HG03139 (cell line): Measurements from ENCODE around the gene VPS8.

Experiments
- ATAC-seq: cut with Tn5 transposase; IDR thresholded peaks from one replicate; pipeline ENCODE4 v1.9.1; 2021; ENCODE audit not compliant: unreplicated experiment

VPS8 gene

GRCh38 chr3:184780981-184781515, 30.9 kb upstream of the VPS8 start:
- no peak for ATAC-seq

- no peak for ATAC-seq
Measured at GRCh38 chr3:184781801-184782200, 30.2 kb upstream of the VPS8 start.

GRCh38 chr3:184783319-184783718, 28.6 kb upstream of the VPS8 start:
- ATAC-seq, result no peak

- no peak for ATAC-seq
Measured at GRCh38 chr3:184784731-184785500, 27.1 kb upstream of the VPS8 start.

GRCh38 chr3:184785890-184786279, 26.1 kb upstream of the VPS8 start:
- ATAC-seq, result no peak

GRCh38 chr3:184786280-184786941, 25.6 kb upstream of the VPS8 start:
- peak; percentile 58 for ATAC-seq

- no peak for ATAC-seq
Measured at GRCh38 chr3:184788751-184789150, 23.2 kb upstream of the VPS8 start.

GRCh38 chr3:184789314-184789998, 22.5 kb upstream of the VPS8 start:
- ATAC-seq, result no peak

- no peak for ATAC-seq
Measured at GRCh38 chr3:184791171-184791570, 20.8 kb upstream of the VPS8 start.

- ATAC-seq, result no peak
Measured at GRCh38 chr3:184795522-184796190, 16.3 kb upstream of the VPS8 start.

GRCh38 chr3:184796551-184796950, 15.4 kb upstream of the VPS8 start:
- no peak for ATAC-seq

- no peak for ATAC-seq
Measured at GRCh38 chr3:184796954-184797353, 15.0 kb upstream of the VPS8 start.

GRCh38 chr3:184798120-184798519, 13.8 kb upstream of the VPS8 start:
- ATAC-seq, result no peak

- ATAC-seq, result no peak
Measured at GRCh38 chr3:184800349-184800930, 11.5 kb upstream of the VPS8 start.

GRCh38 chr3:184801241-184801785, 10.7 kb upstream of the VPS8 start:
- no peak for ATAC-seq

- ATAC-seq, result no peak
Measured at GRCh38 chr3:184802150-184802549, 9.8 kb upstream of the VPS8 start.

- ATAC-seq, result no peak
Measured at GRCh38 chr3:184804801-184805200, 7.2 kb upstream of the VPS8 start.

- ATAC-seq, result no peak
Measured at GRCh38 chr3:184805351-184806038, 6.5 kb upstream of the VPS8 start.

- no peak for ATAC-seq
Measured at GRCh38 chr3:184806567-184807271, 5.2 kb upstream of the VPS8 start.
